NCI-H748 (cell line): Measurements from ENCODE around the gene GSG1L.

Source experiments
- DNase-seq: peaks from one replicate; lab custom pipeline; 2025; ENCODE audit not compliant: unreplicated experiment; lab: John Stamatoyannopoulos, UW

Gene GSG1L

GRCh38 chr16:28027055-28027454 lies 36.5 kb downstream of the GSG1L start:
- DNase-seq: no peak

- no peak for DNase-seq
These were observed 37.9 kb downstream of the GSG1L start for GRCh38 chr16:28025631-28026030.

GRCh38 chr16:28019218-28019617 lies 44.3 kb downstream of the GSG1L start:
- no peak for DNase-seq

GRCh38 chr16:28014851-28015250 lies 48.7 kb downstream of the GSG1L start:
- DNase-seq: no peak

GRCh38 chr16:28013878-28014277 lies 49.6 kb downstream of the GSG1L start:
- DNase-seq: no peak

GRCh38 chr16:28013392-28013791 lies 50.1 kb downstream of the GSG1L start:
- DNase-seq: no peak

GRCh38 chr16:28011971-28012445 lies 51.5 kb downstream of the GSG1L start:
- DNase-seq: no peak

GRCh38 chr16:28011223-28011622 lies 52.3 kb downstream of the GSG1L start:
- DNase-seq: no peak

- no peak for DNase-seq
These were observed 52.8 kb downstream of the GSG1L start for GRCh38 chr16:28010671-28011070.

- no peak for DNase-seq
These were observed 53.7 kb downstream of the GSG1L start for GRCh38 chr16:28009586-28010373.

GRCh38 chr16:28003923-28004322 lies 59.6 kb downstream of the GSG1L start:
- no peak for DNase-seq

- DNase-seq: no peak
These were observed 60.3 kb downstream of the GSG1L start for GRCh38 chr16:28003021-28003865.

- no peak for DNase-seq
These were observed 61.9 kb downstream of the GSG1L start for GRCh38 chr16:28001642-28002041.

GRCh38 chr16:28001184-28001583 lies 62.3 kb downstream of the GSG1L start:
- DNase-seq: no peak

GRCh38 chr16:28000314-28001169 lies 63.0 kb downstream of the GSG1L start:
- DNase-seq: no peak

- DNase-seq: no peak
These were observed 63.8 kb downstream of the GSG1L start for GRCh38 chr16:27999687-28000086.

- DNase-seq: no peak
These were observed 68.1 kb downstream of the GSG1L start for GRCh38 chr16:27995378-27995777.

GRCh38 chr16:27994686-27995085 lies 68.8 kb downstream of the GSG1L start:
- no peak for DNase-seq

GRCh38 chr16:27993587-27993986 lies 69.9 kb downstream of the GSG1L start:
- no peak for DNase-seq

GRCh38 chr16:27991876-27992275 lies 71.6 kb downstream of the GSG1L start:
- no peak for DNase-seq

- no peak for DNase-seq
These were observed 77.5 kb downstream of the GSG1L start for GRCh38 chr16:27985981-27986380.
